A549 (cell line): ENCODE data around the gene CEP112. TPM values are rescaled to one million over a fixed set of nuclear protein-coding genes. Genes with fewer than 3 reads are reported as not detected.

ENCODE experiments used
- ATAC-seq, 2 experiments: fragments of 200-7000 bp in 1 of 2; fragments of >200 bp in 1 of 2; cut with Nextera tagmentation in 1 of 2; cut with Tn5 transposase in 1 of 2; 3 replicates each; pipeline versions ENCODE4 v1.8.0 to v1.9.1; 2018 to 2020; ENCODE audit warnings: mild to moderate bottlenecking in 1 of 2, moderate library complexity in 1 of 2
- CTCF ChIA-PET: fragments of 300-600 bp; sonication (Branson Sonifier 250); formaldehyde crosslinking; extraction: SDS; loops from one replicate; lab custom pipeline; 2021; ENCODE audit warnings: antibody characterized with exemption, inconsistent platforms; lab: Yijun Ruan, JAX
- POLR2A ChIA-PET: fragments of 350-600 bp; formaldehyde crosslinking; extraction: SDS; loops from one replicate; lab custom pipeline; 2021; ENCODE audit warnings: antibody characterized with exemption, inconsistent platforms; lab: Yijun Ruan, JAX
- DNase-seq, 2 experiments: peaks; one replicate each; pipeline versions ENCODE4 v3.0.0 to v3.0.0-alpha.2; 2011 to 2016; ENCODE audit warnings: low read depth in 1 of 2, low spot score in 1 of 2
- FAIRE-seq: peaks from 2 replicates; lab custom pipeline; 2011; peaks lifted over from hg19 to GRCh38; lab: Jason Lieb, UNC
- H3K27ac ChIP-seq, 2 experiments: fragments of >200 bp; sonication (Bioruptor Twin); formaldehyde crosslinking; 3 replicates each; pipeline ENCODE4 v1.5.1; 2016 to 2017
- H3K4me1 ChIP-seq: fragments of >200 bp; sonication (Bioruptor Twin); formaldehyde crosslinking; 3 replicates; pipeline ENCODE4 v1.6.1; 2016
- H3K4me2 ChIP-seq: fragments of >200 bp; sonication (Bioruptor Twin); formaldehyde crosslinking; 3 replicates; pipeline ENCODE4 v1.6.1; 2016
- H3K4me3 ChIP-seq: fragments of >200 bp; sonication (Bioruptor Twin); formaldehyde crosslinking; 3 replicates; pipeline ENCODE4 v1.5.1; 2016
- H3K9me3 ChIP-seq: fragments of >200 bp; sonication (Bioruptor Twin); formaldehyde crosslinking; 3 replicates; pipeline ENCODE4 v1.6.1; 2016
- ATOH8 ChIP-seq: fragments of 250-450 bp; sonication (Bioruptor Pico); IDR thresholded peaks from 2 replicates; pipeline ENCODE4 v1.5.0; 2020; ENCODE audit warnings: low read depth, mild to moderate bottlenecking, moderate library complexity
- CBX2 ChIP-seq: fragments of 200-600 bp; sonication (generic); IDR thresholded peaks from 2 replicates; pipeline ENCODE4 v1.6.1; 2016; ENCODE audit warnings: low read depth, mild to moderate bottlenecking, borderline replicate concordance
- CTCF ChIP-seq: fragments of >200 bp; sonication (Bioruptor Twin); formaldehyde crosslinking; IDR thresholded peaks from 3 replicates; pipeline ENCODE4 v1.5.1; 2016
- EP300 ChIP-seq, 2 experiments: fragments of >200 bp; sonication (Bioruptor Twin); formaldehyde crosslinking; IDR thresholded peaks; 2 replicates in 1 of 2; 3 replicates in 1 of 2; pipeline ENCODE4 v1.6.1; 2016 to 2017
- ESRRA ChIP-seq: fragments of 150-350 bp; IDR thresholded peaks from 2 replicates; pipeline ENCODE4 v1.6.1; 2014; ENCODE audit warnings: mild to moderate bottlenecking, low read length, borderline replicate concordance
- FOSB ChIP-seq: fragments of 250-450 bp; sonication (Bioruptor Pico); IDR thresholded peaks from 2 replicates; pipeline ENCODE4 v1.5.0; 2020; ENCODE audit warnings: mild to moderate bottlenecking, moderate library complexity
- FOSL2 ChIP-seq, 2 experiments: fragments of 450-650 bp in 1 of 2; fragments of >200 bp in 1 of 2; sonication (Bioruptor Twin) in 1 of 2; formaldehyde crosslinking; IDR thresholded peaks; 2 replicates each; pipeline versions ENCODE4 v1.5.0 to v1.6.1; 2016 to 2020; ENCODE audit warnings: mild to moderate bottlenecking in 1 of 2, moderate library complexity in 1 of 2
- FOXS1 ChIP-seq: fragments of 250-450 bp; sonication (Bioruptor Pico); IDR thresholded peaks from 2 replicates; pipeline ENCODE4 v1.5.0; 2020; ENCODE audit warnings: mild to moderate bottlenecking, moderate library complexity
- HMGXB4 ChIP-seq: fragments of 250-450 bp; sonication (Bioruptor Pico); IDR thresholded peaks from 2 replicates; pipeline ENCODE4 v1.5.0; 2021; ENCODE audit warnings: mild to moderate bottlenecking, moderate library complexity, borderline replicate concordance
- JUN ChIP-seq, 2 experiments: fragments of >200 bp; sonication (Bioruptor Twin); formaldehyde crosslinking; IDR thresholded peaks; 2 replicates in 1 of 2; 3 replicates in 1 of 2; pipeline ENCODE4 v1.6.1; 2016 to 2017
- JUNB ChIP-seq: fragments of >200 bp; sonication (Bioruptor Twin); formaldehyde crosslinking; IDR thresholded peaks from 2 replicates; pipeline ENCODE4 v1.6.1; 2016
- KDM1A ChIP-seq: fragments of 200-600 bp; sonication (generic); IDR thresholded peaks from 2 replicates; pipeline ENCODE4 v1.6.1; 2016; ENCODE audit warnings: low read depth, mild to moderate bottlenecking
- KDM5A ChIP-seq: fragments of 200-600 bp; sonication (generic); IDR thresholded peaks from 2 replicates; pipeline ENCODE4 v1.6.1; 2016; ENCODE audit warnings: antibody characterized with exemption, mild to moderate bottlenecking
- PHF8 ChIP-seq: fragments of 200-600 bp; sonication (generic); IDR thresholded peaks from 2 replicates; pipeline ENCODE4 v1.6.1; 2016; ENCODE audit warnings: low read depth, mild to moderate bottlenecking, antibody characterized with exemption, moderate library complexity, borderline replicate concordance
- POLR2A ChIP-seq: IDR thresholded peaks from 2 replicates; pipeline ENCODE4 v1.6.1; 2012; ENCODE audit warnings: mild to moderate bottlenecking, low read length
- RARB ChIP-seq: fragments of 250-450 bp; sonication (Bioruptor Pico); IDR thresholded peaks from 2 replicates; pipeline ENCODE4 v1.8.0; 2021; ENCODE audit warnings: mild to moderate bottlenecking, moderate library complexity
- RCOR1 ChIP-seq: fragments of 150-350 bp; IDR thresholded peaks from 2 replicates; pipeline ENCODE4 v1.6.1; 2014; ENCODE audit warnings: antibody characterized with exemption, low read length, low read depth
- USF2 ChIP-seq: fragments of 450-650 bp; IDR thresholded peaks from 2 replicates; pipeline ENCODE4 v1.6.1; 2014; ENCODE audit warnings: antibody characterized with exemption
- ZNF302 ChIP-seq: fragments of 250-450 bp; sonication (Bioruptor Pico); IDR thresholded peaks from 2 replicates; pipeline ENCODE4 v1.9.0; 2021; ENCODE audit warnings: inconsistent platforms, mild to moderate bottlenecking, moderate library complexity
- ZSCAN20 ChIP-seq: fragments of 250-450 bp; sonication (Bioruptor Pico); IDR thresholded peaks from 2 replicates; pipeline ENCODE4 v1.8.0; 2022; ENCODE audit warnings: mild to moderate bottlenecking, moderate library complexity
- polyA plus RNA-seq, 4 experiments: library from polyadenylated mRNA; depleted of rRNA in 3 of 4; stranded (reverse); fragments of >200 nt; fragmentation: RNase III in 1 of 4; extraction: RNeasy Plus Mini Kit Qiagen cat#74134 plus additional on column Dnase treatment in 1 of 4; gene quantifications; 2 replicates in 3 of 4; 3 replicates in 1 of 4; pipeline ENCODE4 v1.2.3, GENCODE V29; 2011 to 2017

CEP112 gene
- polyA plus RNA-seq, 2 of the 4 experiments (the other 2 are of a cell fraction): 9.6 to 15.2 TPM

- Histone ChIP-seq H3K27ac (no peak overlapping the region), H3K4me1 (no peaks in the 10 kb centered on the region), H3K4me3 (no peak overlapping the region), H3K9me3 (no peaks in the 10 kb centered on the region), H3K4me2 (no peak overlapping the region)
- ChIA-PET POLR2A (no interaction called here), CTCF (no interaction called here)
- ATAC-seq (no peak), DNase-seq (no peak), FAIRE-seq (peak; percentile 13)
- TF ChIP-seq KDM1A (no peak), ZSCAN20 (no peak), FOSL2 (IDR thresholded peaks at IDR 0.05) (no peak), FOSL2 (CRISPR knock-in tag; IDR thresholded peaks at IDR 0.05) (no peak), POLR2A (no peak), RCOR1 (no peak), ZNF302 (CRISPR knock-in tag) (no peak), CTCF (no peak), HMGXB4 (CRISPR knock-in tag) (no peak), JUNB (no peak), FOSB (CRISPR knock-in tag) (no peak), JUN (IDR thresholded peaks at IDR 0.05) (no peak), ESRRA (no peak)
These were observed 295.0 kb downstream of the CEP112 start for GRCh38 chr17:65896889-65897288.

GRCh38 chr17:65895969-65896368, 296.0 kb downstream of the CEP112 start:
- Histone ChIP-seq H3K4me3 (no peak overlapping the region), H3K27ac (no peak overlapping the region), H3K4me2 (no peak overlapping the region), H3K4me1 (no peaks in the 10 kb centered on the region), H3K9me3 (no peaks in the 10 kb centered on the region)
- ATAC-seq: no peak
- ChIA-PET CTCF (no interaction called here), POLR2A (no interaction called here)
- DNase-seq: no peak
- TF ChIP-seq RARB (CRISPR knock-in tag) (no peak), CBX2 (no peak), KDM5A (no peak), EP300 (IDR thresholded peaks at IDR 0.05) (no peak), FOXS1 (CRISPR knock-in tag) (no peak), ESRRA (no peak), CTCF (no peak), PHF8 (no peak), USF2 (no peak), ZSCAN20 (no peak), HMGXB4 (CRISPR knock-in tag) (no peak), ATOH8 (no peak)
- peak; percentile 18 for FAIRE-seq
